ENCODE data around the gene DUOXA2.
"Not testable (repeated sequence)": the region's sequence is repeated elsewhere in the genome, so short reads cannot be mapped to it uniquely, and the experiment has no call there.

The DUOXA2 gene

DNA sequence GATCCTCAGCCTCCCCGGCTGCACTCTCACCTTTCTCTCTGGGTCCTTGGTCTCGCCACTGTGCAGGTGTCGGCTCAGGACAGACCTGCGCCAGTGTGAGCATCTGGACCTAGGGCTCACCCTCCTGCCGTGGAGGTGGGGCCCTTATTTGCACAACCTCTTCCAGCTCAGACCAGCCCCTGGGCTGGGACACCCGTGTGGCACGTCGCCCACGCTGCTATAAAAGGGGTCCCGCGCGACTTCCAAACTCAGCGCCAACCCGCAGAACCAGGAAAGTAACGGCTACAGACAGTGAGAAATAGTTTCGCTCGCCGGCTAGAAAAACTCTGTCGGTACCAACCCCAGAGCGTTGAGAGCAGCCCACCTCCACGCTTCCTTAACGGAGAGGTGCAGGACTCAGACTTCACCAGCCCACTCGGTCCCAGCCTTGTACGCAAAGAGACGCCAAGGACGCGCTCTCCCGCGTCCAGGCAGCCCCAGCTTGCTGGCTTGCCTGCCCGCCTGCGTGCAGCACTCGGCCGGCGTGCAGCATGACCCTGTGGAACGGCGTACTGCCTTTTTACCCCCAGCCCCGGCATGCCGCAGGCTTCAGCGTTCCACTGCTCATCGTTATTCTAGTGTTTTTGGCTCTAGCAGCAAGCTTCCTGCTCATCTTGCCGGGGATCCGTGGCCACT is at the start of gene DUOXA2, which contains the start of gene DUOX2:
TSS of gene DUOXA2 (plus strand) at position 251 of the 675 bp plus-strand sequence. CDS start at position 531, 280 bp downstream.
TSS of gene DUOX2 (minus strand) at position 97 of the 675 bp plus-strand sequence. CDS start 761 bp downstream, outside the sequence.
- DNase-seq, result no peak

- DNase-seq, result no peak
Measured at GRCh38 chr15:45064386-45064785, 49.7 kb upstream of the DUOXA2 start.

- DNase-seq, result not testable (repeated sequence)
Measured at GRCh38 chr15:45069942-45070360, 44.2 kb upstream of the DUOXA2 start.

DNA sequence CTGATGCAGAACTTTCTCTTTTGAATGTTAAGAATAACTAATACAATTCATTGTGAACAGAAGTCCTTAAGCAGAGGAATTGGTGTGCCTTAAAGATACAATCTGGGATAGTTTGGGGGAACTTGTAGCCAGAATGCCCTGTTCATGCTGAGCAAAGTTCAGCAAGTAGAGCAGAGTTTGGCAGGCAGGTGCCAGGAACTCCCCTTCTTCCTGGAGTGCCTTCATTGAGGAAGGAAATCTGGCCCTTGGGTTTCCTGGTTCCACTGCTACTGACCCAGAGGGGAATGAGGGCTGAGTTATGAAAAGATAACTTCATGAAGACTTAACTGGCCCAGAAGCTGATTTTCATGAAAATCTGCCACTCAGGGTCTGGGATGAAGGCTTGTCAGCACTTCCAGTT is 40.5 kb upstream of the DUOXA2 start:
- not testable (repeated sequence) for DNase-seq

DNA sequence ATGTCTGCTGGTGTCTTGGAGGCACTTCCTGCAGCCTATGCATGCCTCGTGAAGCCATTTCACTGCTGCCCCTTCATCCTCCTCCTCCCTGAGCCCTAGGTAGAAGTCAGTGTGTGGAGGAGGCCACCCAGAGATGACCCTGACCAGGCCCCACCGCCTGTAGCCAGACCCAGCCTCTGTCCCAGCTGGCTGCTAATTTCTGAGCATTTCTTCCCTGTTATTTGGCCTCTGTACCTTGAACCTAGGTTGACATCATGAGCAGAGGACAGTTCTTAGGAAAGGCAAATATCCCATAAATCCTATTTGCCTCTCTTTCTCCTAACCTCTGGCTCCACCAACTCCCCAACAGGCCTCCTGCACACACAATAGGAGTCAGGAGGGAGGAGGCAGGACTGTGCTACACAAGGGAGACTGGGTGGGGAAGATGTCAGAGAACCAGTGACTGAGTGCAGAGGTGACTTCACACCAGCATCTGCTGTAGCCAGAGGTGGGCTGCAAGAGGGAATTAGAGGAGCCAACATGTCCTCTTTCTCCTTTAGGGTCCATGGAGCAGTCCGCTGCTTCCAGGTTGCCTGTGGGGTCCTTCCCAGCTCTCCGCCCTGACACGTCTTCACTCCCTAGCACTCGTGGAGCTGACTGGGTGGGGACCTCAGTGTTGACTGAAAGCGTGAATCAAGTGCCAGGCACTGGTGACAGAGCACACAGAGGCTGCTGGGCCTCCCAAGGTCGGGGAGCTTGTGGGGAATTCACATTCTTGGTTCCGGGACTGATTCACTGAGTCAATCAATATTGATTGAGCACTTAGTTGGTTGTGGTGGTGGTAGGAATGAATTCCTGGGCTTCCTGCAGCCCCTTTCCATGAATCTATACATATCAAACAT is 38.4 kb upstream of the DUOXA2 start:
- not testable (repeated sequence) for DNase-seq

- DNase-seq, result not testable (repeated sequence)
Measured at GRCh38 chr15:45077391-45077790, 36.7 kb upstream of the DUOXA2 start.

GRCh38 chr15:45079201-45079600 is 34.9 kb upstream of the DUOXA2 start:
- DNase-seq, result not testable (repeated sequence)

- DNase-seq, result not testable (repeated sequence)
Measured at GRCh38 chr15:45079628-45080246, 34.4 kb upstream of the DUOXA2 start.

DNA sequence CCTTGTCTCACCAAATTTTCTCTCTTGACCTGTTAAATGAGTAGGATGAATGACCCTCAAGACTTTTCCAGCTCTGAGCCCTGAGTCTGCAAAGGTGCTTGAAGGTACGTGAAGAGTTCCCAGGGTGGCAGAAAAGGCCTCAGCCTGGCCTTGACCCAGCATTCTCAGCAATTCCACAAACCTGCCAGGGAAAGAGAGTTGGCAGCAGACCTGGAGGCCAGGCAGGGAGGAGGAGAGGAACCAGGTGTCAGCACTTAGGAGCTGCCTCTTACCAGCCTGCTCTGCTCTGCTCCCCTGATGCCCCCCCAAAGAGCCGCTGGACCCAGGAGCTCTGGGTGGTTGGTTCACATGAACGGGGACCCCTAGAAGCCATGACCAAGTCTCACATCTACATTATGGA is 33.5 kb upstream of the DUOXA2 start:
- DNase-seq, result not testable (repeated sequence)

- not testable (repeated sequence) for DNase-seq
Measured at GRCh38 chr15:45082412-45082811, 31.7 kb upstream of the DUOXA2 start.

DNA sequence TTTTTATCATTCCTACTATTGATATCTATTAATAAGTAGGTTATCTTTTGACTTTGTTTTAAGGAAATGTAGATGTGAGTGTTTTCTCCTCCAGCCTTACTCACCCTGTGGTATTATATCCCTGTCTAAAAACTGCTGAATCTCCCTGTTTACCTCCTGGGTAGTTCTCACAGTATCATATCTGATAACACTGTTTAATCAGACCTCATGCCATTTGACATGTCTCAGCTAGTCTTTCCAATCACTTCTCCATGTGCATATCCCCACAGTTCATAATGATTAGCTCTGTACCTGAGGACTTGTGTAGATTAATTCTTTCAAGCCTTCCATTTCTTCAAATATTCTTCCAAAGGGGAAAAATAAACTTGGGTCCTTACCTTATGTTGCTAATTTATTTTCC is 30.9 kb upstream of the DUOXA2 start:
- DNase-seq, result no peak

DNA sequence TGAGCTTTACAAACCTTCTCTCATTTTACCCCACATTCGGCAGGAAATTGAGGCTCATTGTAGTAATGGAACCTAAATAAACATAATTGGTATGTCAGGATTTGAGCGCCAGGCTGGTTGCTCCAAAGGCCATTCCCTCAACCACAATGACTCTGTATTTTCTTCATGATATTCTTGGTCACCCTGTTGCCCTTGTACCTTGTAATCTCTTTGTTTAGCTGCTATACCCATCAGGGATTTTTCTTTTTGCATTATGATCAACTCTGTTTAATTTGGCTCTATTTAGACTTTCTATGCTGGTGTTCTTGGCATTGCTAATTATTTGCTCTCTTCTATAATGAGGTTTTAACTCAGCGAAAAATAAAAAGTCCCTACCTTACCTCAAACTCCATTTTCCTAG is 30.0 kb upstream of the DUOXA2 start:
- no peak for DNase-seq

DNA sequence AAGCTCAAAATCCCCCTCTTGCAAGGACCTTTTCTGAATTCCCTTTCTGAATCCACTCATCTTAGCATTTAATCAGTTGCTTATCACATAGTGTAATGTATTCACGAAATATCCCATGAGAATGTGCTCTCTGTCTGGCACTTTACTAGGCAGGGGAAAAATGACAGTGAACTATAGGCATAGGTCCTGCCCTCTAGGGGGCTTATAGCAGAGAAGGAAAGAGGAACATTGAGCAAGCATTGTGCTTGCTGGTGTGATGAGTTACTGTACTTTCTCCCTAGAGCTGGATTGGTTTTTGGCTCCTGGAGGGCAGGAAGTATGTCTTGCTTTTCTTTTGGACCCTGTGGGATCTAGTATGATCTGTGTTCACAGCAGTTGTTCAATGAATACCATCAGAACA is 26.6 kb upstream of the DUOXA2 start:
- DNase-seq, result no peak

GRCh38 chr15:45088801-45089711 is 25.1 kb upstream of the DUOXA2 start:
- no peak for DNase-seq

- DNase-seq, result no peak
Measured at GRCh38 chr15:45089712-45090373, 24.3 kb upstream of the DUOXA2 start.

DNA sequence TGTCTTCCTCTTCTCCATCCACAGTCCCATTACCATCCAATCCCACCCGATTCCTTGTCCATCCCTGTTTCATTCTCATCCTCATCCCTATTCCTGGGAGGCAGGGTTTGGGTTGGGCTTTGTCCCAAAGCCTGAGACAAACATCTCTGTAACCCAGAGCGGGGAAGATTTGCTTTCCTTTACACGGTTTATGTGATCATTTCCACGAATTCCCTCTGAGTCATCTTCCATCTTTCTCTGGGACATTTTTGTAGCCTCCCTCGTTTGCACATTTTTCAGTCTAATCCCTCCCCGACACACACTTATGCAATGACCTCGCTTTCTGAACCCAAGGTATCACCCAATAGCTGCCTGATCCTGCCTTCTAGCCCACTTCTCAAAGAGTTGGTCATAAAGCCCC is 23.0 kb upstream of the DUOXA2 start:
- DNase-seq, result no peak

DNA sequence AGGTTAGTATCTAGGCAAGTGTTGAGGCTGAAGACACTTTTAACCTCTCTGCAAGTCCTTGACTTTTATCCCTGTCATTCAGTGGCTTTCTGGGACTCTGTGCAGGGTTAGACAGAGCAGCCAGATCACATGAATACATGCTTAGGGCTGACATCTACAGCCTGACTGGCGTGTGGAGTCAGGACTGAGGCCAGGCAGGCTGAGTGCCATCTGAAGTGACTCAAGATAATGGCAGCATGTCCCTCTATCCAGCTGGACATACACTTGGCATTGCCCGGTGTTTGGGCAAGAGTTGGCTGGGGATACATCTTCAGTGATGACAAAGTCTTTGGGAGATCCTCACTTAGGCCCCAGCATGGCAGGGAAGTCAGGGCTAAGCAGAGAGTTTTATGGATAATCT is 22.6 kb upstream of the DUOXA2 start:
- no peak for DNase-seq

- DNase-seq, result no peak
Measured at GRCh38 chr15:45093013-45093412, 21.1 kb upstream of the DUOXA2 start.

- no peak for DNase-seq
Measured at GRCh38 chr15:45093622-45094357, 20.3 kb upstream of the DUOXA2 start.

- DNase-seq, result no peak
Measured at GRCh38 chr15:45094358-45094730, 19.8 kb upstream of the DUOXA2 start.

DNA sequence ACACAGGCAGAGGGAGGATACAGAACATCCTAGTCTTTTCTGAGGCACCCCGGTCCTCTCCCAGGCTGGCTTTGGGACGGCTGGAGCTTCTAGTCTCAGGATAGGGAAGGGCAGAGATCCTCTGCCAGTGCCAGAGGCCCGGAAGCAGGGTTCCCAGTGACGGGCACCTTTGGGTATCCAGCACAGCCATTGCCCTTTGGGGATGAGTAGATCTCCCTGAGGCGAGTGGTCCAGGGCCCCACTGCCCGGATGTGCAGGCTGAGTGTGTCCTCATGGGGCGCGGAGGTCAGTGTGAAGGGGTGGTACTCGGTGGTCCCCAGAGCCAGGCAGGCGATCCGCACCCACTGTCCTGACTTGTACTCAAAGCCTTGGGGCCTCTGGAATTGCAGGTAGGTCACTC is 18.5 kb upstream of the DUOXA2 start:
- DNase-seq, result no peak
